ENCODE results near the gene LTBR. TPM values are rescaled to one million over a fixed set of nuclear protein-coding genes. Genes with fewer than 3 reads are reported as not detected.

The LTBR gene
- polyA plus RNA-seq, 1 donor from 2014 or later = not detected

- no peaks in the 10 kb centered on the region for H3K9me3 ChIP-seq (ENCODE audit: low read length)
- TF ChIP-seq EP300 (conservative IDR thresholded peaks at IDR 0.05; ENCODE audit: poor library complexity, severe bottlenecking) (no peak), MXI1 (conservative IDR thresholded peaks at IDR 0.05; ENCODE audit: poor library complexity, severe bottlenecking) (no peak), RAD21 (conservative IDR thresholded peaks at IDR 0.05) (no peak), CTCF (IDR thresholded peaks at IDR 0.05; ENCODE audit: poor library complexity, severe bottlenecking) (no peak)
- no peak overlapping the region for H3K4me3 ChIP-seq (ENCODE audit: low read length)
- no peaks in the 10 kb centered on the region for H3K36me3 ChIP-seq (ENCODE audit: insufficient read depth, low read length)
- no peaks in the 10 kb centered on the region for H4K20me1 ChIP-seq (ENCODE audit: insufficient read depth)
- H3K9me2 ChIP-seq (ENCODE audit: insufficient read depth, low read length) = no peaks in the 10 kb centered on the region
- no peak overlapping the region for H3K27ac ChIP-seq (ENCODE audit: low read length)
- no peak overlapping the region for H2AFZ ChIP-seq (ENCODE audit: low read depth, low read length)
- no peak overlapping the region for H3K9ac ChIP-seq (ENCODE audit: low read length)
- no peak overlapping the region for H3K4me2 ChIP-seq (ENCODE audit: low read length)
- no peaks in the 10 kb centered on the region for H3K27me3 ChIP-seq (ENCODE audit: insufficient read depth, low read depth, low read length)
- no peaks in the 10 kb centered on the region for H3K79me2 ChIP-seq (replicated peaks; ENCODE audit: insufficient read depth, low read length)
- no peaks in the 10 kb centered on the region for H3F3A ChIP-seq (ENCODE audit: insufficient read depth, low read length, poor library complexity, severe bottlenecking)
Measured at GRCh38 chr12:6380141-6381121, 3.5 kb upstream of the LTBR start.

GRCh38 chr12:6382371-6382770 is 1.6 kb upstream of the LTBR start:
- no peak overlapping the region for H3K27ac ChIP-seq (ENCODE audit: low read length)
- TF ChIP-seq TAF1 (IDR thresholded peaks at IDR 0.05; ENCODE audit: low read depth) = no peak
- no peak for TF ChIP-seq POLR2AphosphoS5 (IDR thresholded peaks at IDR 0.05)
- TF ChIP-seq SMC3 (conservative IDR thresholded peaks at IDR 0.05; ENCODE audit: poor library complexity) = no peak
- no peak for TF ChIP-seq CTCF (IDR thresholded peaks at IDR 0.05; ENCODE audit: poor library complexity, severe bottlenecking)
- no peak for TF ChIP-seq REST (IDR thresholded peaks at IDR 0.05; ENCODE audit: borderline replicate concordance)
- no peak for TF ChIP-seq RAD21 (conservative IDR thresholded peaks at IDR 0.05)
- TF ChIP-seq EZH2 (IDR thresholded peaks at IDR 0.05; ENCODE audit: borderline replicate concordance, insufficient read depth, low read length, poor library complexity, severe bottlenecking) = no peak
- TF ChIP-seq MXI1 (conservative IDR thresholded peaks at IDR 0.05; ENCODE audit: poor library complexity, severe bottlenecking) = no peak
- no peak for TF ChIP-seq EP300 (conservative IDR thresholded peaks at IDR 0.05; ENCODE audit: poor library complexity, severe bottlenecking)
- no peaks in the 10 kb centered on the region for H3K9me3 ChIP-seq (ENCODE audit: low read length)
- H3K4me3 ChIP-seq (ENCODE audit: low read length) = no peak overlapping the region
- no peaks in the 10 kb centered on the region for H3K27me3 ChIP-seq (ENCODE audit: insufficient read depth, low read depth, low read length)
- H3F3A ChIP-seq (ENCODE audit: insufficient read depth, low read length, poor library complexity, severe bottlenecking) = no peaks in the 10 kb centered on the region
- no peaks in the 10 kb centered on the region for H3K9me2 ChIP-seq (ENCODE audit: insufficient read depth, low read length)
- H3K4me2 ChIP-seq (ENCODE audit: low read length) = no peak overlapping the region
- H2AFZ ChIP-seq (ENCODE audit: low read depth, low read length) = no peak overlapping the region
- H3K36me3 ChIP-seq (ENCODE audit: insufficient read depth, low read length) = no peaks in the 10 kb centered on the region
- no peak overlapping the region for H3K9ac ChIP-seq (ENCODE audit: low read length)
- no peaks in the 10 kb centered on the region for H3K79me2 ChIP-seq (replicated peaks; ENCODE audit: insufficient read depth, low read length)
- no peaks in the 10 kb centered on the region for H4K20me1 ChIP-seq (ENCODE audit: insufficient read depth)
